Brain pericyte (primary cell): ENCODE results near the gene LRRK1.

Experiments used
- DNase-seq: peaks from one replicate; pipeline ENCODE4 v3.0.0-alpha.2; 2012; ENCODE audit warnings: low read depth, low spot score

Gene LRRK1

DNA sequence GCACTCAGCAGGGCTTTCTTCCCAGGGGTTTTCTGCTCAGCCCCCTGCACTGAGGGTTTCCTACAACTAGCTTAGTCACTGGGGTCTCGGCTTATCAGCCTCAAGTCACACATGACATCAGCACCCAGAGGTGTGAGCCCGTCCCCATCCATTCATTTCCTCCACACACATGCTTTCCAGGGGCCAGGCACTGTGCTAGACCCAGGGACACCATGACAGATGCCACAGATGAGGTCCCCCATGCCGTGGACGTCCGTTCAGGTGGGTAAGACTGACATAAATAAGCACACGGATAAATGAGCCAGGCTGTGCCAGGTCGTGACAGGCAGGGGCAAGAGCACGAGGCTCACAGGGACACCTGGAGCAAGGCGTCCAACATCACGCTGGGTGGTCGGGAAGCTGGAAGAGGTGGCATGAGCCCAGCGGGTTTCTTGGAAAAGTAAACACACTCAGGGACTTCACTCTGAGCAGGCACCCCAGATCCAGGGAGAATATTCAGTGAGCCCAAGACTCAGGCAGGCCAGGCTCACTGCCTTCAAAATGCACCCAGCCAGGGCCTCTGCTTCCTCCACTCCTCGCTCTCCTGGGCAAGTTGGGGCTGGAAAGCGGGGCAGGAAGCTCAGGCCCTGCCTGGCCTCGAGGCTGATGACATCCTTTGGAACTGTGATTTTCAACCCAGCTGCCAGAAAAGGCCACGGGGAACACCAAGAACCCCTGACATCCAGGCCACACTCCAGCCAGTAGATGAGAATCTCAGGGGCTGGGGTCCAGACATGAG lies 193.4 kb downstream of the LRRK1 start:
- no peak for DNase-seq

DNA sequence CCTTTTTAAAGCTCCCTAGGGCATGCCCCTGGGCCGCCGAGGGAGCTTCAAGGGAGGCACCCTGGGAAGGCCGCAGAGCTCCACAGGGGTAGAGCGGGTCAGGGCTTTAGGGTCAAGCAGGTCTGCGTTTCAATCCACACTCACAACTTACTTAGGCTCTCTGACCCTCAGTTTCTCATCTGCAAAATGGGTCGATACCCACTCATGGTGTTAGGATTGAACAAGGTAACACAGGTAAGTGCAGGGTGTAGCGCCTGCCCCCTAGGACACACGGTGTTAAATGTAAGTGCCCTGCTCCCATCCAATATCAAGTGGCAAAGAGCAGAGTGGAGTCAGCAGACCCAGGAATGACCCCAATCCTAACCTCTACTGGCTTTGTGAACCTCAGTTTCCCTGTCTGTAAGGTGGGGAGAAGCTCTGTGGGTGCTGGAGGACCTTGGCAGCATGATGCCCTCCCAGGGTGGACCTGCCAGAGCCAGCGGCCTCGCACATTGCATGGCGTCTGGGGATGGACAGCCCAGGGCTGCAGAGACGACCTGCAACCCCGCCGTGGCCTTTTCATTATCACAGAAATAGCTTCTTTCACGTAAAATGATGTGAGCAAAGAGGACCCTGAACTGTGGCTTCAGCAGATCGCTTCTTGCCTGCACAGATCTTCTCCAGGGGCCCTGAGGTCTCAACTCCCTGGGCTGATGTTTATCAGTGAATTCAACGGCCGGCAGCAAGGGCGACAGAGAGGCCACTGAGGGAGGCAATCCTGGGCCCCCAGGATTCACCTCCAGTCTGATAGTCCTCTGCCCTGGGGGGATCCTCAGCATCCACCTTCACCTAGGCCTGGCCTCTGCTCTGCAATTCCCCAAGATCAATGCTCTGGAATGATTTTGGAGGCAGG lies 194.2 kb downstream of the LRRK1 start:
- no peak for DNase-seq

DNA sequence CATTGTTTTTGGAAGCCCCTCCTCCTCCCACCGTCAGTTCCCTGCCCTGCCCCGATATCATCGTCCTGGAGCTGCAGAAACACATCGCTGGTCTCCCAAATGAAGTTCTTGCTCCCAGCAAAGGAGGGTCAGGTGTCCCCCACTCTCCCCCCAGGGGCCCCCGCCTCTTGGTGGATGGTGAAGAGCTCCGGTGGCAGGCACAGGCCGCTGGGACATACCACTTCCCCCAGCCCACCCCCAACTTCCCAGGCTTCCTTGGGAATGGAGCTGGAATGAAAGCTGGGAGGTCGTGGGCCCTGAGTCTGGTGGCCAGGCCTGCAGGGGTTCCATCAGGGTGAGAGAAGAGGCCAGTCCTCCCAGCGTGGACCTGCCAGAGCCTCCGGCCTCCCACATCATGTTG lies 195.0 kb downstream of the LRRK1 start:
- no peak for DNase-seq

DNA sequence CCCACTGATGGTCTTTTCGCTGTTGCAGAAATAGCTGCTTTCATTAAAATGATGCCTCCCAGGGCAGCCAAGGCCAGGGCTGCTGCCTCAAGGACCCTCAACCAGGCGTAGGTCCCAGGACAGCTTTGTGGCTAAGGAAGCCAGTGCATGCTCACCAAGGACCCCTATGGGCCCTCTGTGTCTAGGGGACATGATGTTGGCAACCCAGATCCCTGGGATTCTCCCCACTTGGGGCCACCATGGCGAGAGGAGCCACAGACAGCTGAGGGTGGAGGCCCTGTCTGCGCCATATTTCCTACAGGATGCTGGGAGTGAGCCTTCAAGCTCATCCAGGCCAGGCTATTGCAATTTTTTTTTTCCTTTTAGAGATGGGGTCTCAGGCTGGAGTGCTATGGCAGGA lies 195.5 kb downstream of the LRRK1 start:
- DNase-seq = no peak

DNA sequence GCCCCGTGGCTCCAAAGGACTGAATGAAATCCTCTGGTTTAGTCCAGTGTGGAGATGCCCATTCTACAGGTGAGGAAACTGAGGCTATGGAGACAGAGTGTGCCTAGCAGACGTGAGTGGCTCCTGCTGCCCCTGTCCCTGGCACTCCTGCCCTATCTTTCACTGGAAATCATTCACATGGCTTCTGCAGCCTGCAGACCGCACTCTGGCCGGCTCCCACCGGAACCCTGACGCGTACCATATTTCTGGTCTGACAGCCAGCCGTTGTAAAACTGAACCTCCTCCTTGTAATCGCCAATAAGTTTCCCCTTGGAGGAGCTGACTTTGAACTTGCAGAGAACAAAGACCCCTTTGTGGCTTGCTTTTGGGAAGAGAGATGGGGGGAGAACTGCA lies 196.2 kb downstream of the LRRK1 start:
- DNase-seq = no peak

DNA sequence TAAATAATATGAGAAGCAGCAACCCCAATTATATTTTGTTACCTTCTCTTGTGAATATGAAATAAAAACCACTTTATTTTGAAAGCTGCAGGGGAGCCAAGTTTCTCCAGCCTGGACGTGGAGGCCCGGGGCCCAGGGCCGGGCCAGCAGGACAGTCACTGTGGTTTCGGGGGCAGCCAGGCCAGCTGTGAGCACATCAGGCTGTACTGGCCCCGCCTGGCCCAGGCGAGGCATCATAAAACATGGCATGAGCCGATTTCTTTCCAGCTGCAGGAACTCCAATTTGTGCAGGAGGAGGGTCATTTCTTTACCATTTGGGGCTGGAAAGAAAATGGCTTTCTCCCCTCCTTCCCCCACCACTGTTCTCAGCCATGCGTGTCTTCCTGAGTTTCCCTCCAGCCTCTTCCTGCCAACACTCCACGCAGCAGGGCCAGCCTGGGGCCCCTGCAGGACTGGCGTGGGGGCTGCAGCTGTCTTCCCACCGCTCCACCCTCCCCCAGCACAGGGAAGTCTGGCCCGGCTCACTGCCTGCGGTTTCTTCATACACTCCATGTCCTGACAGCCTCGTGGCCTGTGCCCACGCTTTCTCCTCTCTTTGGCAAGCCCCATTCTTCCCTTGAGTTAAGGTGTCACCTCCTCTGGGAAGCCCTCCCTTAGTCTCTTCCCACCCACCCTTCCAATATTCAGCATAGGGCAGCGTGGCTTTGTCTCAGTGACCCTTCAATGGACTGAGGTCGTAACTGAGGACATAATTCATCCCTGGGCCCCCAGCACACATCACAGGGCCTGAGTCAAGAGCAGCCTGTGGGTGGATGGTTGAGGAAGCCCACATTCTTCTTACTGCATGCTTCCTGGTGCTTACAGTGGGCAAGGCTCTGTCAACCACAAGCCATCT lies 196.9 kb downstream of the LRRK1 start:
- peak; percentile 71 for DNase-seq

DNA sequence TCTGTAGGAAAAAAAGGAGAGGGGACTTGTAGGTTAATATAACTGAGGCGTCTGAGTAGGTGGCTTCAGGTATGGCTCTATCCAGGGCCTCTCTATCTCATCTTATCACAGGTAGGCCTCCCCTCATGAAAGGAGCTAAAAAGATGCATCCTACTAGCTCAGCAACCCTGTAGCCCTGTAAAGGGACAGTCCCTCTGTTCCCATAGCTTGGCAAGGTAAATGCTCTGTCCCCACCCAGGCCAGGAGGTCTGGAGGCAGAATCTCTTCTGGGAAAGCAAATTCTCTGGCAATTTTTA lies 197.5 kb downstream of the LRRK1 start:
- no peak for DNase-seq

DNA sequence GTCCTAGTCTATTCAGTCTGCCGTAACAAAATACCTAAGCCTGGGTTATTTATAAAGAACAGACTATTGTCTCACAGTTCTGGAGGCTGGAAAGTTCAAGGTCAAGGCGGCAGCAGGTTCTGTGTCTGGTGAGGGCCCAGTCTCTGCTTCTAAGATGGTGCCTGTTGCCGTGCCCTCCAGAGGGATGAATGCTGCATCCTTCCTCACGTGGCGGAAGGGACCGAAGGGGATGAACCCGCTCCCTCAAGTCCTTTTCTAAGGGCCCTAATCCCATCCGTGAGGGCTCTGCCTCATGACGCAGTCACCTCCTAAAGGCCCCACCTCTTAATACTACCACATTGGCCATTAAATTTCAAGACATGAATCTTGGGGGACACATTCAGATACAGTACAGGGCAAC lies 199.0 kb downstream of the LRRK1 start:
- DNase-seq = no peak

DNA sequence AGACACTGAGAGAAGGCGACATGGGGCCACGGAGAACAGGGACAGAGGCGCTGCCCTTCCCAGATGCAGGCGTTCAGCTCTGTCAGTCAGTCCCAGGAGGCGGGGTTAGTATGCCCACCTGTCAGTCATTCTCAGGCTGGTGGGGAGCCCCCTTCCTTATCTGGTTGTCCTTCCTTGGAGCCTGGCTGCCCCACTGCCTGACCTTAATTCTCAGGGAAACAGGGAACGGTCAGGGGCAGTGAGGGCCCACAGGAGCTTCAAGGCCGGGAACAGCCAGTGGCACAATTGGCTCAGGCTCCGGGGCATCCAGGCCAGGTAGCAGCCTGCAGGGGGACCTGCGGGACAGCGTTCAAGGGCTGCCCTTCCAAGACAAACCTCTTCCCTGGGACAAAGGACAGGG lies 199.5 kb downstream of the LRRK1 start:
- DNase-seq = no peak

DNA sequence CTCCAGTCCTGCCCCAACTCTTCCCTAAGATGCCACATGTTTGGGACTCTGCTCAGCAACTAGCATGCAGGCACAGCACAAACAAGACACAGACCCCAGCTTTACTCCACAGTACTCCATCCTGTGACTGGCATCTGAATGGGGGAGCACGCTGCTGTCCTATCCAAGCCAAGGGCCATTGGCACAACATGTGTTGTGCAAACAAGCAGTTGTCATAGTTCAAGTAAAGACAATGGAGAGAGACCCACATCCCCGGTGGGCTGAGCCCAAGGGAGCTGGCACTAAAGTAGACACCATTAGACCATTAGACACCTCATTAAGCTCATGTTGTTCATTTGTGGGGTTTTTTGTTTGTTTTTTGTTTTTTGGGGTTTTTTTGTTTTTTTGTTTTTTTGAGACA lies 200.0 kb downstream of the LRRK1 start:
- DNase-seq = no peak
